ENCODE results near the gene ZNF689.

The ZNF689 gene

GRCh38 chr16:30562021-30562420 lies 48.2 kb downstream of the ZNF689 start:
- no peak for DNase-seq (ENCODE audit: low read depth in 2 of 2)

- DNase-seq (ENCODE audit: low read depth in 2 of 2), result no peak
Observed at GRCh38 chr16:30561089-30561816, 48.9 kb downstream of the ZNF689 start.

DNA sequence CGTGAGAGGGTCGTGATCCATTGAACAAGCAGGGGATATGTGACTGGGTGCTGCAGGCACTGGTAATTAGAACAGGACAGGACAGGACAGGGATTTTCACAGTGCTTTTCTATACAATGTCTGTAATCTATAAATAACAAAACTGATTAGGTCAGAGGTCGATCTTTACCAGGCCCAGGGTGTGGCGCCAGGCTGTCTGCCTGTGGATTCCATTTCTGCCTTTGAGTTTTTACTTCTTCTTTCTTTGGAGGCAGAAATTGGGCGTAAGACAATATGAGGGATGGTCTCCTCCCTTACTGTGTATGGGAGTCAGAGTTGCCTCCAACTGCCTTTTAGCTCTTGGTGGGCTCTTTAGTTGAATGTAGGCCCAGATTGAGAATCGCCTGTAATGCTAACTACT lies 50.5 kb downstream of the ZNF689 start:
- DNase-seq (ENCODE audit: low read depth in 2 of 2), result no peak

DNA sequence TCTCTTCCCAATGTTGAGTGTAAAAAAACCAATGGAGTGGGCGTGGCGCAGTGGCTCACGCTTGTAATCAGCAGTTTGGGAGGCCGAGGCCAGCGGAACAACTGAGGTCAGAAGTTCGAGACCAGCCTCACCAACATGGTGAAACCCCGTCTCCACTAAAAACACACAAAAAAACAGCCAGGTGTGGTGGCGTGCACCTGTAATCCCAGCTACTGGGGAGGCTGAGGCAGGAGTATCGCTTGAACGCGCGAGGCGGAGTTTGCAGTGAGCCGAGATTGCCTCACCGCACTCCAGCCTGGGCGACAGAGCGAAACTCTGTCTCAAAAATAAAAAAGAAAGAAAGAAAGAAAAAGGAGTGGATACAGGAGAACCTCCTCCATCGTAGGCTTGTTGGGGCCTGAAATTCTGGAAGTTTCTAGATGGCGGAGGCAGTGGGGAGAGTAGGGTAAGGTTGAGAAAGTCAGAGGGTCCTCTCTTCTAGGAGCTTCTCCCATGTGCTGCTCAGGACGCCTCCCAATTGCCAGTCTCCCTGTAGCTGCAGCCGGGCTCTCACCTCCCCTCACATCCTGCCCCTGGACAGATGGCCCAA lies 51.3 kb downstream of the ZNF689 start:
- DNase-seq (ENCODE audit: low read depth in 2 of 2), result no peak

DNA sequence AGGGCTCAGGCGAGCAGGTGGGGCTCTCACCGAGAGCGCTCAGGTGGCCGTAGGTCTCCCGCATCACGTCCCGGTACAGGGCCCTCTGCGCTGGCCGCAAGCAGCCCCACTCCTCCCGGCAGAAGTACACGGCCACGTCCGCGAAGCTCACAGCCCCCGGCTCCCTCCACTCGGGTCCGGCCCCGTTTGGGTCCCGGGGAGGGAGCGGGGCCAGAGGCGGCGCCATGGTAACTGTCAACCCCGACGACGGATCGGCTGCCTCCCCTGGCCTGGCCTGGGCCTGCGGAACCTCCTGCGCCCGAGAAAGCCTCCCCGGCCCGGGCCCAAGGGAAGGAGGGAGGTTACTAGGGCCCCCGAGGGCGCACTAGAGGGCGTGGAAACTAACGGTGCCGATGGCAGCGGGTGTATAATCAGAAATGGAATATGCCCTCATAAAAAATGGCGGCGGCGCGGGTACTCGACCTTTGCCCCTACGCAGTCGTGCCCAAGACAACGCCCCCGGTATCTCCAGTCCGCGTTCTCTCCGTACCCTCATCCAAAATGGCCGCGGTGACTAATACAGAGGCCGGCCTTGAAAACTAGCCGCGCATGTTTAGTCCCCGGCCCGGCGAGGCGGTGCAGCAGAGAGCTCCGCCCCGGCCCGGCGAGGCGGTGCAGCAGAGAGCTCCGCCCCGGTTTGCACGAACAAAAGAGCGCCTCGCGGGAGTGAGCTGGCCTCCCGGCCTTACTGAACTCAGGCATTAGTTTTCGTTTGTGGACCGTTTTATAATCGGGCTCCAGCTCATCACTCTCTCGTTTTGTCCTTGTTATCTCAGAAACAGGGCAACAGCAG lies 52.0 kb downstream of the ZNF689 start, which contains the start of gene ZNF764:
ZNF764 (minus strand) TSS at position 418 of the 832 bp plus-strand sequence; CDS start at position 226, 192 bp downstream.
- DNase-seq (ENCODE audit: low read depth in 2 of 2), result peak; percentile 96 to 98

- DNase-seq (ENCODE audit: low read depth in 2 of 2), result no peak
Observed at GRCh38 chr16:30557707-30557956, 52.6 kb downstream of the ZNF689 start.

DNA sequence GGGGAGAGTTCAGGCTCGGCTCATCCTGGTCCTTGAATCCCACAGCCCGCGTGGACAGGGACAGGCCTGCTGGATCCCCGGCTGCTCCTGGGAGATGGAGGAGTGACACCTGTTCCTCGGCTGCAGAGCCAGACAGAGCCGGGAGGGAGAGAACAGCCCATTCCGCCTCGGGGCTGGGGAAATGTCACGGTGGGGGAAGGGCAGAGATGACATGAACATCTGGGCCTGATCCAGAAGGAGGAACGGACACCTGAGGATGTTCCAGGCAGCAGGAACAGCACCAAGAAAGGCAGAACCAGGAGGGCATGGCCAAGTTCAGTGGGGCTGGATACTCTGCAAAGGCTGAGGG lies 54.1 kb downstream of the ZNF689 start:
- no peak for DNase-seq (ENCODE audit: low read depth in 2 of 2)

- no peak for DNase-seq (ENCODE audit: low read depth in 2 of 2)
Observed at GRCh38 chr16:30555315-30556124, 54.7 kb downstream of the ZNF689 start.

GRCh38 chr16:30554557-30555314 lies 55.5 kb downstream of the ZNF689 start:
- DNase-seq (ENCODE audit: low read depth in 2 of 2), result no peak

DNA sequence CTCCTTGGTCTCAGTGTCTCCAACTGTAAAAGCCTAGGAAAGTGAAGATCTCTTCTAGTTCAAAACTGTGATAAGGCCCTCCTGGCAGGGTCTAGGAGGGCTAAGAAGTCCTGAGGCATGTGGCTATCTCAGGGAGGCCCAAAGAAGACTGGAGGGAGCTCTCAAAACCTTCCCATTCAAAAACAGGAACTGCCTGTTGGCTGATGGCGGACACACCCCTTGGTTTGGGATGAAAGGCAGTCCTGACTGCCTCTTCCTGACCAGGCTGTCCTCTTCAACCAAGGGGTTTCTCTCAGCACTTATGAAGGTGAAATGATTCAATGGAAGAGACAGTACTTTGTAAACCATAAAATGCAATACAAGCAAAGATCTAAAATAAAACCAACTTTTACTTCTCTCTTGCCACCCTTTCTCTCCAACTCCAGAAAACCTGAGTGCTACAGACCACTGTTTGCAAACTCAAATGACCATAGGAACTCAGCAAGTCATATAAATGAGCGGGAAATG lies 56.7 kb downstream of the ZNF689 start:
- DNase-seq (ENCODE audit: low read depth in 2 of 2), result no peak

- DNase-seq (ENCODE audit: low read depth in 2 of 2), result no peak
Observed at GRCh38 chr16:30552956-30553355, 57.2 kb downstream of the ZNF689 start.
